Trophoblast cell (in vitro differentiated cells and primary cell): ENCODE data around the gene TYMP.

Source experiments
- DNase-seq, 2 donors: peaks; one replicate each; pipeline ENCODE4 v3.0.0-alpha.2; 2016
- H2AFZ ChIP-seq: 2 replicates; pipeline ENCODE4 v1.6.1; 2013; ENCODE audit warnings: low read length, moderate library complexity, mild to moderate bottlenecking; ENCODE audit not compliant: insufficient read depth, poor library complexity
- H2AK5ac ChIP-seq: 2 replicates; pipeline ENCODE4 v1.6.1; 2013; ENCODE audit warnings: mild to moderate bottlenecking, low read length
- H2BK120ac ChIP-seq: 2 replicates; pipeline ENCODE4 v1.6.1; 2013; ENCODE audit warnings: low read length, mild to moderate bottlenecking, moderate library complexity; ENCODE audit not compliant: insufficient read depth, poor library complexity
- H2BK12ac ChIP-seq: 2 replicates; pipeline ENCODE4 v1.6.1; 2013; ENCODE audit warnings: mild to moderate bottlenecking, low read length, moderate library complexity
- H2BK5ac ChIP-seq: 2 replicates; pipeline ENCODE4 v1.6.1; 2013; ENCODE audit warnings: low read length, low read depth, moderate library complexity, mild to moderate bottlenecking; ENCODE audit not compliant: poor library complexity
- H3K14ac ChIP-seq: 2 replicates; pipeline ENCODE4 v1.6.1; 2013; ENCODE audit warnings: mild to moderate bottlenecking, low read length
- H3K18ac ChIP-seq: 2 replicates; pipeline ENCODE4 v1.6.1; 2013; ENCODE audit warnings: mild to moderate bottlenecking, low read length
- H3K23ac ChIP-seq: 2 replicates; pipeline ENCODE4 v1.6.1; 2013; ENCODE audit warnings: low read length
- H3K27ac ChIP-seq: 2 replicates; pipeline ENCODE4 v1.5.1; 2013; ENCODE audit warnings: low read depth, mild to moderate bottlenecking, inconsistent platforms, low read length, moderate library complexity
- H3K27me3 ChIP-seq: 2 replicates; pipeline ENCODE4 v1.6.1; 2013; ENCODE audit warnings: inconsistent platforms, mild to moderate bottlenecking, low read length, moderate library complexity; ENCODE audit not compliant: insufficient read depth
- H3K36me3 ChIP-seq, 2 experiments: 1 replicate in 1 of 2; 2 replicates in 1 of 2; pipeline ENCODE4 v1.6.1; 2013; ENCODE audit warnings: low read length in 2 of 2, mild to moderate bottlenecking in 2 of 2, moderate library complexity in 1 of 2; ENCODE audit not compliant: insufficient read depth in 2 of 2, control insufficient read depth in 1 of 2
- H3K4ac ChIP-seq: 2 replicates; pipeline ENCODE4 v1.6.1; 2013; ENCODE audit warnings: low read depth, mild to moderate bottlenecking, low read length, moderate library complexity
- H3K4me1 ChIP-seq, 2 experiments: 1 replicate in 1 of 2; 2 replicates in 1 of 2; pipeline ENCODE4 v1.6.1; 2013; ENCODE audit warnings: low read length in 2 of 2, mild to moderate bottlenecking in 2 of 2, moderate library complexity in 1 of 2; ENCODE audit not compliant: insufficient read depth in 2 of 2, control insufficient read depth in 1 of 2
- H3K4me2 ChIP-seq: 2 replicates; pipeline ENCODE4 v1.6.1; 2013; ENCODE audit warnings: inconsistent platforms, mild to moderate bottlenecking, low read length, moderate library complexity
- H3K4me3 ChIP-seq: 2 replicates; pipeline ENCODE4 v1.5.1; 2013; ENCODE audit warnings: mild to moderate bottlenecking, low read depth, low read length, inconsistent platforms
- H3K79me1 ChIP-seq: one replicate; pipeline ENCODE4 v1.6.1; 2013; ENCODE audit warnings: low read length
- H3K79me2 ChIP-seq: 2 replicates; pipeline ENCODE4 v1.6.1; 2013; ENCODE audit warnings: low read length, mild to moderate bottlenecking; ENCODE audit not compliant: control insufficient read depth, insufficient read depth, poor library complexity
- H3K9ac ChIP-seq: 2 replicates; pipeline ENCODE4 v1.6.1; 2013; ENCODE audit warnings: mild to moderate bottlenecking, low read length
- H3K9me3 ChIP-seq: 2 replicates; pipeline ENCODE4 v1.6.1; 2013; ENCODE audit warnings: low read depth, mild to moderate bottlenecking, control low read depth, inconsistent platforms, low read length; ENCODE audit not compliant: insufficient read depth
- H4K12ac ChIP-seq: 2 replicates; pipeline ENCODE4 v1.6.1; 2013; ENCODE audit warnings: low read depth, mild to moderate bottlenecking, low read length, moderate library complexity
- H4K8ac ChIP-seq: 2 replicates; pipeline ENCODE4 v1.6.1; 2013; ENCODE audit warnings: low read depth, mild to moderate bottlenecking, low read length, moderate library complexity
- H4K91ac ChIP-seq: one replicate; pipeline ENCODE4 v1.6.1; 2013; ENCODE audit warnings: low read depth, mild to moderate bottlenecking, low read length, moderate library complexity
- WGBS: extraction: QIAGEN DNeasy Blood & Tissue Kit; methylation state at CpG from one replicate; pipeline ENCODE4 v1.1.7; 2013; ENCODE audit warnings: missing lambda C conversion rate; ENCODE audit not compliant: insufficient read length, insufficient coverage; ENCODE audit errors: extremely low coverage; 5-methylcytosine and 5-hydroxymethylcytosine counted together

Gene TYMP

GRCh38 chr22:50547263-50547985 lies 17.6 kb upstream of the TYMP start:
- no peak overlapping the region for H3K9ac ChIP-seq
- WGBS: no CpG with 5 or more reads among the region's 35 CpGs
- peaks cover 8 to 19% of the 10 kb centered on the region in 2 experiments for H3K4me1 ChIP-seq
- no peak overlapping the region for H2AK5ac ChIP-seq
- H3K79me1 ChIP-seq: peaks cover 2% of the 10 kb centered on the region
- H2BK5ac ChIP-seq: no peak overlapping the region
- peak overlapping the region; percentile 20 for H2BK12ac ChIP-seq
- H3K27ac ChIP-seq: no peak overlapping the region
- DNase-seq: no peak
- H4K8ac ChIP-seq: no peak overlapping the region
- no peak overlapping the region for H3K4ac ChIP-seq
- H2BK120ac ChIP-seq: no peak overlapping the region
- H3K4me2 ChIP-seq: no peak overlapping the region
- no peak overlapping the region for H2AFZ ChIP-seq
- no peak overlapping the region for H3K18ac ChIP-seq
- no peak overlapping the region for H3K14ac ChIP-seq
- no peak overlapping the region for H3K23ac ChIP-seq
- peak overlapping the region; percentile 32 for H4K91ac ChIP-seq
- no peaks in the 10 kb centered on the region for H3K79me2 ChIP-seq
- H3K4me3 ChIP-seq: no peak overlapping the region
- no peaks in the 10 kb centered on the region for H3K36me3 ChIP-seq
- no peak overlapping the region for H4K12ac ChIP-seq
- no peaks in the 10 kb centered on the region for H3K27me3 ChIP-seq
- no peaks in the 10 kb centered on the region for H3K9me3 ChIP-seq

GRCh38 chr22:50546326-50547262 lies 16.8 kb upstream of the TYMP start:
- Histone ChIP-seq H3K18ac (no peak overlapping the region), H2BK12ac (peak overlapping the region; percentile 20), H2BK120ac (no peak overlapping the region), H3K79me2 (no peaks in the 10 kb centered on the region), H3K4me1 (peaks cover 8 to 19% of the 10 kb centered on the region in 2 experiments), H3K9ac (no peak overlapping the region), H3K79me1 (peaks cover 2% of the 10 kb centered on the region), H3K4me3 (no peak overlapping the region), H3K14ac (no peak overlapping the region), H2AK5ac (peak overlapping the region; percentile 18), H3K23ac (no peak overlapping the region), H3K27me3 (no peaks in the 10 kb centered on the region), H4K91ac (peak overlapping the region; percentile 32), H3K4ac (no peak overlapping the region), H4K12ac (no peak overlapping the region), H3K4me2 (no peak overlapping the region), H4K8ac (no peak overlapping the region), H3K36me3 (no peaks in the 10 kb centered on the region), H2AFZ (no peak overlapping the region), H3K9me3 (no peaks in the 10 kb centered on the region), H3K27ac (no peak overlapping the region), H2BK5ac (no peak overlapping the region)
- no CpG with 5 or more reads among the region's 78 CpGs for WGBS
- DNase-seq: peak in 1 of 2 donors; percentile 77

- Histone ChIP-seq H3K18ac (no peak within 1 kb of the TSS), H4K91ac (peak within 1 kb of the TSS; percentile 39), H3K27me3 (no peaks in the 10 kb centered on the region), H2AK5ac (peak within 1 kb of the TSS; percentile 22), H2BK120ac (peak within 1 kb of the TSS; percentile 16), H3K79me2 (no peaks in the 10 kb centered on the region), H2AFZ (no peak within 1 kb of the TSS), H3K4ac (no peak within 1 kb of the TSS), H3K79me1 (peaks cover 2% of the 10 kb centered on the region), H4K12ac (no peak within 1 kb of the TSS), H3K9ac (no peak within 1 kb of the TSS), H2BK5ac (no peak within 1 kb of the TSS), H2BK12ac (peak within 1 kb of the TSS; percentile 44), H3K4me3 (no peak within 1 kb of the TSS), H3K23ac (peak within 1 kb of the TSS; percentile 63), H3K27ac (no peak within 1 kb of the TSS), H3K36me3 (no peaks in the 10 kb centered on the region), H3K14ac (peak within 1 kb of the TSS; percentile 7), H4K8ac (no peak within 1 kb of the TSS), H3K9me3 (no peaks in the 10 kb centered on the region), H3K4me2 (no peak within 1 kb of the TSS), H3K4me1 (peaks cover 8 to 19% of the 10 kb centered on the region in 2 experiments)
- WGBS: no CpG with 5 or more reads among the region's 10 CpGs
- peak in 1 of 2 donors; percentile 43 for DNase-seq
Measured at GRCh38 chr22:50545522-50546325, 15.9 kb upstream of the TYMP start, which contains the start of gene KLHDC7B. TSS of gene KLHDC7B (plus strand) at chr22:50545899. CDS start at chr22:50546244, 345 bp downstream.

- Histone ChIP-seq H3K4me1 (peaks cover 10 to 19% of the 10 kb centered on the region in 2 experiments), H3K79me1 (peaks cover 2% of the 10 kb centered on the region), H2AFZ (no peak overlapping the region), H4K8ac (peak overlapping the region; percentile 28), H3K9ac (no peak overlapping the region), H3K14ac (no peak overlapping the region), H3K79me2 (no peaks in the 10 kb centered on the region), H3K23ac (peak overlapping the region; percentile 63), H3K27me3 (no peaks in the 10 kb centered on the region), H3K4me2 (no peak overlapping the region), H2BK120ac (peak overlapping the region; percentile 16), H2AK5ac (peak overlapping the region; percentile 1), H3K4ac (no peak overlapping the region), H4K12ac (no peak overlapping the region), H3K36me3 (no peaks in the 10 kb centered on the region), H3K27ac (no peak overlapping the region), H2BK5ac (no peak overlapping the region), H4K91ac (peak overlapping the region; percentile 39), H2BK12ac (peak overlapping the region; percentile 44), H3K9me3 (no peaks in the 10 kb centered on the region), H3K18ac (no peak overlapping the region), H3K4me3 (no peak overlapping the region)
- no CpG with 5 or more reads among the region's 5 CpGs for WGBS
- peak in 1 of 2 donors; percentile 40 for DNase-seq
Measured at GRCh38 chr22:50544746-50545253, 15.0 kb upstream of the TYMP start.
